HG02981 (cell line): ENCODE data around the gene NIPAL1.
A peak's percentile ranks its signal among the peaks of the same experiment; 100 is the strongest.

Experiments used
- ATAC-seq: cut with Tn5 transposase; IDR thresholded peaks from one replicate; pipeline ENCODE4 v1.9.1; 2021; ENCODE audit warnings: mild to moderate bottlenecking, moderate library complexity; ENCODE audit not compliant: unreplicated experiment

NIPAL1 gene

DNA sequence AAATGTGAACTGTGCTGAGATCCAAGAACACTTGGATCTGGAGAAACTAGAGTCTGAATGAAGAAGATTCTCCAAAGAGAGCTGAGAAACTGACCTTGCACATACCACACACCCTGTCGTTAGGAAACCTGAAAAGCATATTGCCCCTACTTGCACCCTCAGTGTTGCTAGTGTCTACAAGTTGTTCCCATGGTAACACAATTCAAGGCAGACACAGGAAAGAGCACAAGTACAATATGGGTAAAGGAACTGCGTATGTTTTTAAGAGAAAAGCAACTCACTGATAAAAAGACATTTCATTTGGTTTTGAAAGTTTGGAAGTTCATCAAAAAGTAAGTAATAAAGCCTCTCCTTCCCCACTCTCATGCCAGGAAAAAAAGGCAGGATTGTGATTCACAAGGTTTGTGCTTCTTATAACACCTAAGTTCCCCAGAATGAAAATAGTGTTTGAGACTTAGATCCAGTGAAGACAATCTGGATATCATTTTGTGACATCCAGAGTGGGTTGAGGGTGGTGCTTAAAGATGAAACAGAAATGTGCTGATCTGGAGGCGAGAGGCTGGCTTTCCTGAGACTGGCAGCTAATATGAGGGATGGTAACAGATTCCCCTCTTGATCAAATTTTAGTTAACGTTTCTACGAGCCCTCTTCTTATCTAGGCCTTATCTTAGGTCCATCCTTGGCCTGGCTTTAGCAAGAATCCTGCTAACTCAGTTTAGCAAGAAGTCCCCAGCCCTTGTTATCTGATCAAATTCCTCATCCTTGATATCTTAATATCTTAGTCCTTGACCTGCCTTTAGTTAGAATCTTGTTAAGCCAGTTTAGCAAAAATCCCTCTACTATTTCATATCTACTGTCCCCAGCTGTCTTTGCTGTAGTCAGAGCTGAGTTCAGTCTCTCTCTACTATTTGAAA lies 42.3 kb downstream of the NIPAL1 start:
- no peak for ATAC-seq

DNA sequence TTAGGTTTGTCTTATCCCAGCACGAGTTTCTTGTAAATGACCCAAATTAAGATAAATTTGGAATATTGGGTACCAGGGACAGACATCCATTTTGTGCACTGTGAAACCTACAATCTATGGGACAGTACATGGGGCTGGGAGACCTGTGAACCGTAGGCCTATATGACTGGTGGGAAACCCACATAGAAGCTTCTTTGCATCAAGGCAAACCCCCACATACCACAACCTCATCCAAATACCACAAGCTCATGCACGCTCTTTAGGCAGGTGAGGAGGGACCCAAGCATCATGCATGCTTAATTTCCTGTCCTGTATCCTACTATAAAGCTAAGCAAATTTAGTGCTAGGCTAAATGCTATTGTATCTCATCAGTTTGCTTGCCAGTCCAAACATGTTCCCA lies 47.8 kb downstream of the NIPAL1 start:
- ATAC-seq = no peak

DNA sequence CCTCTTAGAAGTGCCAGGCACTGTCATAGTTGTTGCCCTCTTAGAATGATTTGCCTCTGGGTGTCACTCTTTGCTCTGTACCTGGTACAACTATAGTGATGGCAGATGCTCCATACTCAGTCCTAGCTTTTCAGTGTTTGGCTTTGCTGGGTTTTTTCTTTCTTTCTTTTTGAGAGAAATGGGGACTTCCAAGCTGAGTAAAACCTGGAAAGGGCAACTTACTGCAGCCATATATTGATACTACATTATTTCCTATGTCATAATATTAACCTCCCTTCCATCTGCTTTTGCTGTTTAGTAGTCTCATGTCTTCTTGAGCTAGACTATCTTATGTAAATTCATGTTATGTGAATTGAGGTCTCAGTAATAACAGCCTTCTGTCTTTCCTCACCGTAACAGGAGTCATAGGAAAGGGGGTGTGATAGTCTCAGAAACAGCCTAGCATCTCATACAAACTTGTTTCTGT lies 49.0 kb downstream of the NIPAL1 start:
- peak; percentile 57 for ATAC-seq

DNA sequence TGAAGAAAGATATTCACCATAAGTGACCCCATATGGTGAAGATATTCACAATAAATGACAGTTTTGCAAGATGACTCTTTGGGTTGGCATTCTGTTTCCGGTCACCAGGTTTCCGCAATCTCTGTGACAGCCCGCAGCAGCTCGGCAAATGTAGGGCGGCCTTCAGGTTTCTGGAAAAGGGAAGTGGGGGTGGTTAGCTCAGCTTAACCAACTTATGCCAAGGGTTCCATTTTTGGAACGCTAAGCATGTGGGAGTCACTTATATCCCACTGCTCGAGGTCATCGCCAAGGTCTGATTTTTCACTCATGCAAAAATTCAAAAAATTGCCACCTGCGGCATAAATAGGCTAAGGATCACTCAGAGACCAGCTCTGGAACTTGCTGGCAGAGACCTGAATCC lies 51.0 kb downstream of the NIPAL1 start:
- no peak for ATAC-seq

DNA sequence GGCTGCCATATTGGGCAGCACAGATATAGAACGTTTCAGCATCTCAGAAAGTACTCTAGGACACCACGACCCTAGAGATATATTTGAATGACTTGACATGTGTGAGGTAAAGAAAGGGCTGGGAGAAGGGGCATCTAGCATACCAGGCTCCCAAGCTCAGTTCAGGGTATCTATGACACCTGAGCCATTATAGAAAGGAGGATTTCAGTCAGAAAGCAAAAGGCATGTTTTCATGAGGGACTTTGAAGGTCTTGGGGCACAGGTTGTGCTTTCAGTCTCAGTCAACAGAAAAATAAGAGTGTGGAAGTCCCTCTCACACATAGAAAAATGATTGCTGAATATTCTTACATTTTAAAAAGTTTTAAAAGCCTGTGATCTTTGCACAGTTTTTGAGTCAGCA lies 51.6 kb downstream of the NIPAL1 start:
- ATAC-seq = no peak

DNA sequence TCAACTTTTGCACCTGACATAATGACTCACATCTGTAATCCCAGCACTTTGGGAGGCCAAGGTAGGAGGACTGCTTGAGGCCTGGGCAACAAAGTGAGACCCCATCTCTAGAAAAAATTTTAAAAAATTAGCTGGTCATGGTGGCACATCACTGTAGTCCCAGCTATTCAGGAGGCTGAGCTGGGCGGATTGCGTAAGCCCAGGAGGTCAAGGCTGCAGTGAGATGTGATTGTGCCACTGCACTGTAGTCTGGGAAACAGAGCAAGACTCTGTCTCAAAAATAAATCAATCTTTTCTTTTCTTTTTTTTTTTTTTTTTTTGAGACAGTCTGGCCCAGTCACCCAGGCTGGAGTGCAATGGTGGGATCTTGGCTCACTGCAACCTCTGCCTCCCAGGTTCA lies 52.5 kb downstream of the NIPAL1 start:
- ATAC-seq = no peak

DNA sequence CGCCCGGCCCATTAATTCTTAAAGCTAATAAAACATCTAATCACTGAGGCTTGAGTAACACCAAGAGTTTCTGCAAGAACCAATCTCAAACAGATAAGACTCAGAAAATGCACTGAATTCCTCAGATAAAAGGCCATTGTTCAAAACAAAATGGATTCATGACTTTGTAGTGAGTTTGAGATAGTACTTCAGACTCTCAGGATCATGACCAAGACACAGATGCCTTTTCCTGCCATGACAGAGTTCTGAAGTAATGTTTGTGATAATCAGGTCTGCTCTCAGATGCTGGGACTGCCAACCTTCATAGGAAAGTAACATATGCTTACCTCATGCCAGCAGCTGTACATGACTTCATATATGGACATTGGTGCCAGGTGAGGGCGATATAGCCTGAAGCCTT lies 54.6 kb downstream of the NIPAL1 start:
- ATAC-seq = no peak

DNA sequence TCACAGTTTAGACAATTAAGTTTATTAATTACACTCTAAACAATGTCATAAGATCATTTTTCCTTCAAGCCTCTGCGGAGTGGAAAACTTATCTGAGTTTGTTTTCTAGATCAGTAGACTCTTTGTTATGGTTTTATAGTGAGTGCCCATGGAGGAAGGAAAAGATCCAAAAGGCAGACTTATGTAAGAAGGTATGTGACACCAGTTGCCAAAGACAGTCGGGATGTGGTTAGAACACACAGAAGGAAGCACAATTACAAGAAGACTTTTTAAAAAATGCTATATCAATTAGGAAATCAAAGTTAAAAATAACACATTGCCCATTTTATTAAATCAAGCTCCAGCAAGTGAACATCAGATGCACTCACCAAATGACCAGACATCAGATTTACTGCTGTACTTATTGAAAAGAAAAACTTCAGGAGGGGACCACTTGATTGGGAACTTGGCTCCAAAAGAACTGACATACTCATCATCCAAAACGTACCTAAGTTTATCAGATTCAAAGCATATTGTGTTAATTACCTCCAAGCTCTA lies 57.1 kb downstream of the NIPAL1 start:
- no peak for ATAC-seq

DNA sequence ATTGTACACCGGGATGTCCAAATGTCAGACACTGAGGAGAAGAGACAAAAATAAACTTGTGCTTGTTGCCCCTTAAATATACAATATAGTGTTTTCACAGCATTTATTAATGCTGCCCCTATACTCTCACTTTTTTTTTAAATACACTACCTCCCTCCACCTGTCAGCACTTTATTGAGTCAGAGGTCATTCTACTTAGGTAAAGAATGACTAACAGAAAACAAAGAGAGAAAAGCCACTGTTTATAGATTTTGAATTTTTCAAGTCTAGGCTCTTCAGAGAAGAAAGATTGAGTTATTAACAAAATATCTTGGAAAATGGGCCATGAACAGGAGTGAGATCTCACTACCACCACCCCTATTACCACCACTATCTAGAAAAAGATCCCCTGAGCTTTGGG lies 58.1 kb downstream of the NIPAL1 start:
- no peak for ATAC-seq

DNA sequence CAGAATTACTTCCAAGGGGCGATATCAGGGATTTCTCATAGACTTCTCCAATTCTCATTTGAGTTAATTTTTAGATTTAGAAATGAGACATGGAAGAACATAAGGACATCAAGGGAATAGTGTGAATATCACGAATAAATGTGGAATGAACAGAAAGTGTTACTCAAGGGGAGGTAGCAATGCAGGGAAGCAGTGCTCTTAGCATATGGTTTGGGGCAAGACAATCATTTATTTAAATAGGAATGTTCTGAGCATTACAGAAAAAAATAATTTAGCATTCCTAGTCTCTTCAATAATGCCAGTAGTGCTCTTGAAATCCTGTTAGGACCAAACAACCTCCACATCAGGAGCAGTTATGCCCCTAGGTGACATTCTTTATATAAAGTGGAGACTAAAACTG lies 61.9 kb downstream of the NIPAL1 start:
- no peak for ATAC-seq

DNA sequence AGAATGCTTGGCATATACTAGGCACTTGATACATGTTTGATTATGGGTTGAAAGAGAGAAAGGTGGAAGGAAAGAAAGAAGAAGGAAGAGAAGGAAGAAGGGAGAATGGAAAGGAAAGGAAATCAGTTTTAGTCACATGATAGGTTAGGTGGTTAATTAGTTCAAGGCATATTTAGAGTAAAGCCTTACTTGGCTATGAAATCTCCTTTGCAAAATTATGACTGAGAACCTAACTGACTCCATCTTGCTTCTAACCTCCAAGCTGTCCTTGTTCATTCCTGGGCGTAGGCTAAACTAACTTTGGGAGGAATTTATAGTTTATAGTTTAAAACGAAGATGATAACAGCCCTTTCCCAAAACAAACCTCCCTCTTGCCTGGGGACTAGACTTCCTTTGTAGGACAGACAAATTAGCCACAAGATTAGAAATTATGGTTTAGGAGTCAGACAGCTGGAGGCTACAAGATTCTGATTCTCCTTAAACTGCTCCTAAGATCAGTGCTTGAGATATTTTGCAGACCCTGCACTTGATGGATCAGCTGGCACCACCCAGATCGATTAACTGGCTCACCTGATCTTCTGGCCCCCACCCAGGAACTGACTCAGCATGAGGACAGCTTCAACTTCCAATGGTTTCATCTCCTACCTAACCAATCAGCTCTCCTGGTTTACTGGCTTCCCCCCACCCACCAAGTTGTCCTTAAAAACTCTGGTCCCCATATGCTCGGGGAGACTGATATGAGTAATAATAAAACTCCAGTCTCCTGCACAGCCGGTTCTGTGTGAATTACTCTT lies 62.5 kb downstream of the NIPAL1 start:
- no peak for ATAC-seq

DNA sequence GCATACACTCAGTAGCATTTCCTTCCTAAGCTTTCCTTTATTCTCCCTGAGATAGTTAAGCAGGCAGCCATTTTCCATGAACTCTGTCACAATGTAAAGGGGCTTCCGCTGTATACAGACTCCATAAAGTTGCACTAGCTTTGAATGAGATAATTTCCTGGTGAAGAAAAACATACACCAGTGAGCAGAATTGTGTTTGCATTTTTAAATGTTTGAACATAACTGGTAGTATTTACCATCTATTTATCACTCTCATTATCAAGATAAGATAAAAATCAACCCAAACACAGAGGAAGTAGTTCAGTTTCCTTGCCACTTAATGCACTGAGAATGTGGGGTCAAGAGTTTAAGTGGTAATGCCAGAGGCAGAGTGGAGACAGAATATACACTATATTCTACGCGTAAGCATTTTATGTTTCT lies 63.4 kb downstream of the NIPAL1 start:
- no peak for ATAC-seq

DNA sequence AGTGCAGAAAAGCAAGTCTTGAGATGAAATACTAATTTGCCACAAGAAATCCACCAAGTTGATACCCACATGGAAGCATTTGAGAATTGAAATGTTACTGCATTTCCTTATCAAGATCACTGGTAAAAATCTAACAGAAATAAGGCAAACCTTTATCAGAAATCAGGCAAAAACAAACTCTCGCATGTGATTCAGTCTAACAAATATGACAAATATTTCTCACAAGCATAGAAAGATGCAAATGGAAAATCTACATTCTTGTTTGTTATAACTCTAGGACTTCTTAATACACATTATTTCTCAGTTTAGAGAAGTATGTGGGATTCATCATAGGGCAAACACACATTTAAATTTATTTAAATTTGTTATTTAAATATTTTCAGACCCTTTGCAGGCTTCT lies 64.6 kb downstream of the NIPAL1 start:
- no peak for ATAC-seq

DNA sequence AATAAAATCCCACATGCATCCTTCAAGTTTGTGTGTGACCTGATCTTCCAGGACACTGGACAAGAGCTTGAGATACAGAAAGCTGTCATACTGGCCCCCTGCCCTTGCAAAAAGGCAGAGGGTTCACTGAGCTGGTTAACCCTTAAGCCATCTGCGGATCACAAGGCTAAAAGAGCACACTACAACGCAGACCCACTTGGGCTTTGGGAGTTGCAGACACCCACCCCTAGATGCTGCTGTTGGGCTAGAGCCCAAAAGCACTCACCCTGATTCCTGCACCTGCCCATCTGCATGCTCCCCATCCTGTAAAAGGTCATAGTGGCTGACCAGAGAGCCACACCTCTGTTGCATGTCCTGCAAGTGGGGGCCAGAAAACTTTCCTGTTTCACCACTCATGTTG lies 66.4 kb downstream of the NIPAL1 start:
- ATAC-seq = no peak

DNA sequence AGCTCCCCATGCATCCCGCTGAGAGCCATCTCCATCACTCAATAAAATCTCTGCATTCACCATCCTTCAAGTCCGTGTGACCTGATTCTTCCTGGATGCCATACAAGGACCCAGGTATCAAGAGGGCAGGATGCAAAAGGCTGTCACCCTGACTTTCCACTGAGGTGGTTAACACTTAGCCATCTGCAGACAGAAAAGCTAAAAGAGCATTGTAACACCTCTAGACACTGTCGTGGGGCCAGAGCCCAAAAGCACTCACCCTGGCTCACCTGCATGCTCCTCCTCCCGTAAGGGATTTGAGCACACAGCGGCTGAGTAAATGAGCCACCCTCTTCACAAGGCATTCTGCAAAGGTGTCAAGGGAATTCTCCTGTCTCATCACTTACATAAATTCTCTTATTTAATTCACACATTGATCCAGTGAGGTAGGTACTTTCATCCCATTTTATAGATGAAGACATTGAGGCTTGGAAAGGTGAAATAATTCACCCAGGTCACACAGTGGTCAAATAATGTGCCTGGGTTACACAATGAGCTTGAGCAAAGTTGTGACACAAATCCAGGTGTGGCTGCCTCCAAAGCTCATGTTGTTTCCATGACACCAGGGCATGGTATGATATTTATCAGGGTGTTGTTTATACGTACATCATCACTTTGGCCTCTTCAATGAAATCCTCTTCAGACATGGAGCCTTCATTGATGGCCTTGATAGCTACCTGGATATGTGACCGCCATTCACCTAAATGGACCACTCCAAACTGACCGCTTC lies 69.4 kb downstream of the NIPAL1 start:
- no peak for ATAC-seq
